Measurements from ENCODE around the gene GSN. TPM values are rescaled to one million over a fixed set of nuclear protein-coding genes. Genes with fewer than 3 reads are reported as not detected.
A peak's percentile ranks its signal among the peaks of the same experiment; 100 is the strongest.

The GSN gene
- total RNA-seq, 2 donors from 2014 or later: 404 to 854 TPM

DNA sequence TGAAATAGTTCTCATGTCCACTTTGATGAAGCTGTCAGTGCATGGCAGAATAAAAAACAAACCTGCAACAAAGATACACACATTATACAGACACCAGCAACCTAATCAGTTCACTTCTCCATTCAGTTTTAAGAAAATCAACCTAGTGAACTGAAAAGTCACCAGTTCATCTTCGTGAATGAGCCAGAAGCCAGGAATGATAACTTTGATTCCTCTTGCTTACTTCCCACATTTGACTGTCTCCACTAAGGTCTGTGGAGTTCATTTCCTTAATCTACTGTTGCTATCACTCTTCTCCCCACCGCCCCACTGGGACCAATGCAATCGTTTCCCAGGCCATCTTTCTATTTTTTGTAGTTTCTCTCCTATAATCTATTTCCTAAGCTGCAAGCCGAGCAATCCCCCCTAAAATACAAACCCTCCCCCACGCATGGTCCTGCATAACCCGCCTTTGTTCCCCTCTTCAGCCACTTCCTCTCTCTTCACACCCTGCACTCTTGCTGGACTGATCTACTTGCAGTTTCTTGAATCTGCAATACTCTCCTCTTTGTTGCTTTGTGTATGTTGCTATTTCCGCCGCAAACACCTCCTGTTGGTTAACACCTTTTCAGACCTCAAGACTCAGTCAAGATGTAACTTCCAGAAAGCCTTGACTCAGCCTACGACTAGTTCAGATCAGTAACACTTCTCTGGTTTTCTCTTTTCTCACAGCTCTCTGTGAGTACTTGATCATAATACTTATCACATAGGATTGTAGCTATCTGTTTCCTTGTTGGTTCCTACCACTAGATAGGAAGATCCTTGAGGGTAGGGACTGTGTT, 85.5 kb downstream of the GSN start:
- DNase-seq (no peak), ATAC-seq (peak; percentile 9)
- intact Hi-C loops (cut with DNase I, micrococcal nuclease): no loop called here

DNA sequence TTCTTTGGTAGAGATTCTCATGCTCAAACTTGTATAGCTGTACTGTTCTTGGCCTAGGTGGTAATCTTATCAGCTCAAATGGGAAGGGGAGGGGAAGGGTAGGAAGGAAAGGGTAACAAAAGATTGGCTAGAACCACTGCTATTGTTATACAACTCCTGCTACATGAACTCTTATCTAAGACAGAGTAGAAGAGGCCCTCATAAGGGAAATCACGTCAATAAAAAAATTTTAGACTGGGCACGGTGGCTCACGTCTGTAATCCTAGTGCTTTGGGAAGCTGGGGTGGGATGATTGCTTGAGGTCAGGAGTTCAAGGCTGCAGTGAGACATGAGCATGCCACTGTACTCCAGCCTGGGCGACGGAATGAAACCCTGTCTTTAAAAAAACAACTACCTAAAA, 86.2 kb downstream of the GSN start:
- peak; percentile 65 for ATAC-seq
- DNase-seq: peak in 1 of 2 donors; percentile 19

DNA sequence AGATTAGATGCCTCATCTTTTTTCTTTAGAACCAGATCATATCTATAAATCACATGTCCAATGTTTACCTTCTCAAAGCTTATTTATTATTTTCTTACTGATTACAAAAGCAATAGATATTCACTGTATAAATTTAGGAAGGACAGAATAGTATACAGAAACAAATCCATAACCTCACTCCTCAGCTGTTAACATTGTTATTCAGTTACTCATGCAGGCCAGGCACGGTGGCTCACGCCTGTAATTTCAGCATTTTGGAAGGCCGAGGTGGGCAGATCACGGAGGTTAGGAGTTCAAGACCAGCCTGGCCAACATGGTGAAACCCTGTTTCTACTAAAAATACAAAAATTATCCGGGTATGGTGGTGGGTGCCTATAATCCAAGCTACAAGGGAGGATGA, 86.8 kb downstream of the GSN start:
- ATAC-seq (no peak), DNase-seq (no peak)
- intact Hi-C loops (cut with DNase I, micrococcal nuclease): no loop called here

More for the DNA sequence above, 86.2 kb downstream of the GSN start:
- intact Hi-C loops (cut with DNase I, micrococcal nuclease): no loop called here

DNA sequence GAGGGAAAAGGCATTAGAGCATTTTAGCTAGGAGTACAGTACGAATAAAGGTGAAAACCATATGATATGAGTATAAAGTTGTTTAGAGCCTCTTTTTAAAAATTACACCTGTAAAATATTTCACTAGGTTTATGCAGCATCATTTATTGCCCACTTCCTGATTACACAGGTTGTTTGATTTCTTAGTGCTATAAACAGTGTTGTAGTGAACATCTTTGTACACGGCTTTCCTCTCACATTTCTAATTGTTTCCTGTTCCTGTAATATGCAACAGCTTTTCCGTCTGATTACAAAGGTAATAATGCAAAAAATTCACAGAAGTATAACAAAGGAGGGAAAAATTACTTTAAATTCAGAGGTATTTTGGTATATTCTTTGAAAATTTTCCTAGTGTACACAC, 89.0 kb downstream of the GSN start:
- intact Hi-C loops (cut with DNase I, micrococcal nuclease): no loop called here
- ATAC-seq: peak; percentile 76
- DNase-seq: no peak

DNA sequence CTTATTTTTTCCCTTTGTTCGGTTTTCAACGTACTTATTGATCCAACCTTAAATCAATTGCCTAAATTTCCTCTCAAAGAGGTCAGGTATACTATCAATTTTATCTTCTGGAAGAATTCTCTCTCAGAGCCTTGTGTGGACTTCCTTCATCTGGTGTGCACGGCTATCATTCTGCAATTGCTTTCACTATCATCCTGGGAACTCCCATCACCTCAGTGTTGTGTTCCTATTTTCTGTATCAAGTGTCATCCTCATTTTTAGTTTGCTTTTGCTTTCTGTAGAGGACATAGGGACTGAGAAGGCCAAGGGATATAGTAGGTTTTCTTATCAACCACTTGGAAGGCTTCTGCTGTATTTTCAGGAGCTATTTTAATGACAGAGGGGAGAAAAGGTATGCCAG, 90.8 kb downstream of the GSN start:
- no peak for DNase-seq
- intact Hi-C loops (cut with DNase I, micrococcal nuclease): no loop called here

DNA sequence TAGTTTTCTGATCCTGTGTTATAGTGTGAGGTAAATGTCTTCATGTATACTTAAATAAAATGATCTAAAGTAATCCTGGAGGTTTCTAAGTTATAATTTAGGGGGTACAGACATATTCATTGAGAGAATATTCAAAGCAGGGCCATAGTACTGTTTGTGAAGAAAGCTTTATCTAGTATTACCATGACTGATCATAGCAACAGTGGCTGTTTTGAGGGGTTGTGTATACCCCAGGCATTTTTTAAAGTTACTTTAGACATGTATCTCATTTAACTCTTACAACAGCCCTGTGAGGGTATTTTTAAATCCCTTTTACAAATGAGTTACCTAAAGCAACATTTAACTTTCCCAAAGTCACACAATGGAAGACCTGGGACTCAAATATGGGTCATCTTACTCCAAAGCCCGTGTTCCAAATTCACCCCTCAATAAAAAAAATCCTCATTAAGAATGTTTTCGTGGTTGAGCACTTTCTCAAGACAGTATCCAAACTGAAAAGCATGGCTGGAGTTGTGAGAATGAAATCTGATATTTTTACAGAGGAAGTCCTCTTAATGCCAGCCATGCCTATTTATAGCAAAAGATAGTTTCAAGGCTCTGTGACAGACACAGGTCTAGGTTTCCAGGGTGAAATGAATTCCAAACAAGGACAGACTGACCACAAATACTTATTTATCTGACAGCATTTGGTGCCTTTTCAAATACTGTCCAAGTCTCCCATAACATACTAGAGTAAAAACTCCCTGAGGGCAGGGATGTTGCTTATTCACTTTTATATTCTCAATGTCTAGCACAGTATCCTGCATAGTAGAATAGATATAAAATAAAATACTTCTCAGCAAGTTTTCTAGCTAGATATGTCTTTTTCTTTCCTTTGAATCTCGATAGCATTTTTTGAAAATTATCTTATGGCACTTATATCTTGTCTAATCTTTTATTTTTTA, 91.7 kb downstream of the GSN start:
- DNase-seq (no peak), ATAC-seq (no peak)
- intact Hi-C loops (cut with DNase I, micrococcal nuclease): no loop called here

More for the DNA sequence above, 90.8 kb downstream of the GSN start:
- peak; percentile 31 for ATAC-seq

DNA sequence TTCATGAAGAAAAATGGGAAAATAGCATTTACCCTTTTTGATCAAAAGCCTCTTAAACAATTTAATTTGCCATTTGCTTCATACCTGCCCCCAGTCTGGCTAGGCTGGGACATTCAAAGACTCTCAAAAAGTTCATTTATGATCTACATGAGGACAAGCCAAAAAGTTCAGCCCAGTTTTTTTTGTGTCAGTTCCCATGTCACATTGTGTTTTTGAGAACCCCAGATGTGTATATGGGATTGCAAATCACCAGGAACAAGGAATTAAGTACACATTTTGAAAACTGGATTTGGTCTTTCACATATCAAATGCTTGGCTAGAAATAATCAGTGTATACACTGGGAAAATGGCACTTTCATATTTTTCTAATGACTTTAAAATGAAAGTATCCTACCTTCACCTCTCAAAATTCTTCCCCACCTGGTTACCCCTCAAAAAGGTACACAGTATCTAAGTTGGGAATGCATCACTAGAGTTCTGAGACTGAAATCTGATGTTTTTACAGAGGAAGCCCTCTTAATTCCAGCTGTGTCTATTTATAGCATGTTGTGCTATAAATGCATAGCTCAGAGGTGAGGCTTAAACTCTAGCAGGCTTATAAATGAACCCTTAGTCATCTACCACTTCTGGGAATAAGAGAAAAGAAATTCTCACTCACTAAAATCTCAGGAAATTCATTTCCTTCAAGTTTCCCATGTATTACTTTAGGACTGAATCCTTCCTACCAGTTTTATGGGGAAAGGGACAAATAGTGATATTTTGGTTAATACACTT, 92.8 kb downstream of the GSN start:
- no peak for ATAC-seq
- no peak for DNase-seq
- intact Hi-C loops (cut with DNase I, micrococcal nuclease): no loop called here

DNA sequence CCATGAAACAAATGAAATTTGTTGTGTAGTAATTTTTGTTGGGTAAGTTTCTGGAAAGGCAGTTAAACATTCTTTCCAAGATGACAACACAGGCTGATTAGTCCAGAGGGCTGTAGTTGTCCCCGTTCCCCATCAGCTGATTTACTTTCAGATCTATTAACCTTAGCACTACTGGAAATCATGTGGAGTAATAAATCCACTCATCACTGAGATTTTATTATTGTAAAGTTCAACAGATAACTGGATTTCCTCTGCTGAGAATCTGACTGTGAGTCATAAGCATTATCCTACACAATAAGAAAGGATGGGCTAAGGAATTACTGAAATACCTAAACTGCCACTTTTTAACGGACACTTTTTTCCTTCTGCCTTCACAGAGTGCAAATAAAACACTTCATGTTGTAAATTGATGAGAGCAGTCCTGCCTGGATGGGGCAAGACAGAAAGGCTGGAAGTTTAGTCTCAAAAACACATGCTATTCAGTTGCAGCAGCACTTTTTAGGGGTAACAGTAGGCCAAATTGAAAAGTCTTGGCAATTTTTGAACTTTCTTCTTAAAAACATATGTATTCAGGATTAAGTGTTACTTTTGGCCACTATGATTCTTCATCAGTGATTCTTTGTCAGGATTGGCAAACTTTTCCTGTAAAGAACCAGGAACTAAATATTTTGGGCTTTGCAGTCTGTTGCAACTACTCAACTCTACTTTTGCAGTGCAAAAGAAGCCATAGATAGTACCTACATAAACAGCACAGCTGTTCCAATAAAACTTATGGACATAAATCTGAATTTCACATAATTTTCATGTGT, 95.1 kb downstream of the GSN start:
- ATAC-seq: peak; percentile 84
- intact Hi-C loops (cut with DNase I, micrococcal nuclease): no loop called here
- no peak for DNase-seq

DNA sequence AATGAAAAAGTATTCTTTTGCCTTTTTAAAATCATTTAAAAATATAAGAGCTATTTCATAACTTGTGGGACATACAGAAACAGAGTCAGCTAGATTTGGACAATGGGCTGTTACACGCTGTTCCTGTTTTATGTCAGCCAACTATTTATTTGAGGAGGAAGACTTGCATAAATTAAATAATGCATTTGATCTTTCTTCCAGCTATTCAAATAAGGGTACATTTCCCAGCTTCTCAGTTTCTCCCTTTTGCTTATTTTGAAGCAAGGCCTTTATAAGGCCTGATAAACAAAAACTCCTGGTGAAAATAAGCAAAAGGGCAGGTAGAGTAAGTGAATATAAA, 95.6 kb downstream of the GSN start:
- intact Hi-C loops (cut with DNase I, micrococcal nuclease): no loop called here
- ATAC-seq: no peak
- no peak for DNase-seq

DNA sequence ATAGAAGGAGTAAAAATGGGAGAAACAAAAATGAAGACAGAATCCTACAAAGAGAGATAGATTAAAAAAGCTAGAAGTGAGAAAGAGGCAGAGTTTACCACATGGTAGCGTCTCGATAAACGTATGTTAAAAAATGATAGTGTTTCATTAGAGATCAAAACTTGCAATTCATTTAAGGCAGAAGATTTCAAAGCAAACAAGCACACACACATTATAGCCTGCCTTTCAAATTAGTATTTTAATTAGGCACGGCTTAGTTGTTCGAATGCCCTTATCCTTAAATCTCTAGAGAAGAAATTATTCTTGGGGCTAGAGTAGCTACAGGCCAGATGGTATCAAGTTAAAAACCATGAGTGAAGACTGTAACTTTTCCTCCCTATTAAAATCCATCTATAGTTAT, 96.1 kb downstream of the GSN start:
- ATAC-seq (no peak), DNase-seq (no peak)
- intact Hi-C loops (cut with DNase I, micrococcal nuclease): no loop called here

DNA sequence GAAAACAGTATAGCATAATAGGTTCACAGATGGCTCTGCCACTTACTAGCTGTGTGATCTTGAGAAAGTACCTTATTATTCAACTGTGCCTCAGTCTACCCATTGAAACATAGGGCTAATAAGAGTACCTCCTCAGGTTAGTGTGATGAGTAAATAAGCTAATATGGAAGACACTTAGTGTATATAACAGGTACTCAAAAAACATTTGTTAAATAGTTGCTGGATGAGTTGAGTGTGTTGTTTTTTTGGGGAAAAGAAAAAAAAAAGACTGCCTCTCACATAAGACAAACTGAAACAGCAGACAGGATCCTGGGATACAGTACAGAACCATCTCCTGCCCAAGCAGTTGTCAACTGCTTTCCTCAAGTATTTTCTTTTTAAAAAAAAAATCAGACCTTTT, 96.9 kb downstream of the GSN start:
- intact Hi-C loops (cut with DNase I, micrococcal nuclease): no loop called here
- no peak for ATAC-seq
- no peak for DNase-seq

DNA sequence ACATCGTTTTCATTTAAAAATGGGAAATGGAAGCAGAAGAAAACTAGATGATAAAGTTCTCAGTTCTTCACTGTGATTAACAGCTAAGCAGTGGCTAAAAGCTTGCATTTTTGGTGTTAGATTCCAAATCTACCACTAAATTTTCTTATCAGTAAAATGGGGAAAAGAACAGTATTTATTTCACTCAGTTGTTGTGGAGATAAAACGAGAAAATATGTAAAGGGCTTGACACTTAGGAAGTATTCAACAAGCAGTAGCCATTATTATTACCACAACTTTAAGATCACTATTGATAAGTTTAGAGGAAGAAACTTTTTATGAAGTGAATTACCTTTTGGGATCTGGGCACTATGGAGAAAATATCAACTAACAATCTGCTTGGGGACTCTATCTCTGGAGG, 97.6 kb downstream of the GSN start:
- intact Hi-C loops (cut with DNase I, micrococcal nuclease): no loop called here
- DNase-seq: no peak
- no peak for ATAC-seq

DNA sequence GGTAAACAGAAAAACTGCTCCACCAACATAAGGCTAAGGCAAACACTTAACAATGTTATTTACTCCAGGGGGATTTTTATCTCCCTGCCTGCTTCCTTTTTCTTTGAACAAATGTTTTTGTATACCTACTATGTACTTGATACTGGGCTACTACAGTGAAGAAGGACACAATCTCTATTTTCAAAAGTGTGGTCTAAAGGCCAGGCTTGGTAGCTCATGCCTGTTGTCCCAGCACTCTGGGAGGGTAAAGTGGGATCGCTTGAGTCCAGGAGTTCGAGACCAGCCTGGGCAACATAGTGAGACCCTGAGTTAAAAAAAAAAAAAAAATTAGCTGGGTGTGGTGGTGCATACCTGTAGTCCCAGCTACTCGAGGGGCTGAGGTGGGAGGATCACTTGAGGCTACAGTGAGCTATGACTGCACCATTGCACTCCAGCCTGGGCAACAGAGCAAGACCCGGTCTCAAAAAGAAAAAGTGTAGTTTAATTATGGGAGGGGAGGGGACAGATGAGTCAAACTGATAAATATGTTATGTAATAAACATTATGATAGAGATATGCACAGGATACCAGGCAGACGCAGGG, 98.7 kb downstream of the GSN start:
- intact Hi-C loops (cut with DNase I, micrococcal nuclease): no loop called here
- DNase-seq: no peak
- no peak for ATAC-seq

DNA sequence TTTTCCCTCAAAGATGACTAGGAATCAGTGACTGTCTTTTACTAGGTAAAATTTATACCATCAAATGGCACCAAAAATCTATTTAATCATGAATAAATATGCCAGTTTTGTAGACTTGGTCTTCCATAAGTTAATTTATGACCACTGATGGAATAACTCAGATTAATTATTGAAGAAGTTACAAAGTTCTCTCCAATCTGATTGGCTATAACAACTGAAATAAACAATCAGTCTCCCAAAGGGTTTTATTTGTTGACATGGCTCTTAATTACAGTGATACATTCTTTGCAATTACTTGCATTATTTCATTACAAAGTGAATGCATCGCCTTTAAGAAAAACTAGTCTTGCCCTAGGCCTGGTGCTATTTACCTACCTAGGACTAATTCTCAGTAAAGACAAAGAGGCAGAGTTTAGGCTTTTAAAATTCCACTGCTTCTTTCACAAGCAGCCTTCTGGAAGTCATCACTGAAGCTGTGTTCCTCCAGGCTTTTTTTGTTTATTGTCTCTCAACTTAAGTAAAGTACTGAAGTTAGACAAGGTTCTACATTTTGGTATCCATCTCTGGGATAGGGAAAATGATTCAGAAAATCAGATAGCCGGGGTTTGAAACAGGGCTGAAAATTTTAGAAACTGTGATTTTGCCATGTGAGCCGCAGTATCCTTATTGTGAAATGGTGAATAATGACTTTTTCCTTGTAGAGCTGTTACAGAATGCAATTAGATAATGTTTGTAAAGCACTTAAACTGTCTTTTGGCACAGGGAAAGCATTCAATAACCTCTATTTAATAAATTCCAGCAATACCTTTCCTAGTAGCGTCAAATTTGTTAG, 99.6 kb downstream of the GSN start:
- DNase-seq (no peak), ATAC-seq (no peak)
- intact Hi-C loops (cut with DNase I, micrococcal nuclease): no loop called here

DNA sequence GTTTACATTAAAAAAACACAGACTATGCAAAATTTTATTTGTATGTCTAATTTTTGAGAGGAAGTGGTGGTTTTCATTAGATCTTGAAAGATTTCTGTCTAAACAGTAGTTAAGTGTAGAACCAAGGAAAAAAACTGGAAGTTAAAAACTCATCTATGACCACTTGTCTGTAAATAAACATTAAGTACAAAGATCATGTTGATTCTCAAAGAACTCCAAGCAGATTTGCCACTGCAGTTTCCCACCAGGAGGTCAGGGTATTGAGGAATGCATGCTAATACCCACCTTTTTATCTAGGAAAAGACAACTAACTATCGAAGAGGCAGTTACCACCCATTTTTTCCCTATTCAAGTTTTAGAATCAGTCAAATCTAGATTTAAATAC, 100.2 kb downstream of the GSN start:
- ATAC-seq (no peak), DNase-seq (no peak)
- intact Hi-C loops (cut with DNase I, micrococcal nuclease): no loop called here

DNA sequence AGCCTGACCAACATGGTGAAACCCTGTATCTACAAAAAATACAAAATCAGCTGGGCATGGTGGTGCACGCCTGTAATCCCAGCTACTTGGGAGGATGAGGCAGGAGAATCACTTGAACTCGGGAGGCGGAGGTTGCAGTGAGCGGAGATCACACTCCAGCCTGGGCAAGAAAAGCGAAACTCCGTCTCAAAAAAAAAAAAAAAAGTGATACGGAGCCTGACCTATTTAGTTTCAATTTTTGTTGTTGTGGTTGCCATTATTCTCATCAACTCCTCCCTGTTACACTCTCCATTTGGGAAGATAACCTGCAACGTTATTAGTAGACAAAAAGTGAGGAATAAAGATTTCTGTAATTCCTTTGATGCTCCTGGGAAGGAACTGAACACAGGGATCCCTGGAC, 100.8 kb downstream of the GSN start:
- ATAC-seq: no peak
- intact Hi-C loops (cut with DNase I, micrococcal nuclease): no loop called here

DNA sequence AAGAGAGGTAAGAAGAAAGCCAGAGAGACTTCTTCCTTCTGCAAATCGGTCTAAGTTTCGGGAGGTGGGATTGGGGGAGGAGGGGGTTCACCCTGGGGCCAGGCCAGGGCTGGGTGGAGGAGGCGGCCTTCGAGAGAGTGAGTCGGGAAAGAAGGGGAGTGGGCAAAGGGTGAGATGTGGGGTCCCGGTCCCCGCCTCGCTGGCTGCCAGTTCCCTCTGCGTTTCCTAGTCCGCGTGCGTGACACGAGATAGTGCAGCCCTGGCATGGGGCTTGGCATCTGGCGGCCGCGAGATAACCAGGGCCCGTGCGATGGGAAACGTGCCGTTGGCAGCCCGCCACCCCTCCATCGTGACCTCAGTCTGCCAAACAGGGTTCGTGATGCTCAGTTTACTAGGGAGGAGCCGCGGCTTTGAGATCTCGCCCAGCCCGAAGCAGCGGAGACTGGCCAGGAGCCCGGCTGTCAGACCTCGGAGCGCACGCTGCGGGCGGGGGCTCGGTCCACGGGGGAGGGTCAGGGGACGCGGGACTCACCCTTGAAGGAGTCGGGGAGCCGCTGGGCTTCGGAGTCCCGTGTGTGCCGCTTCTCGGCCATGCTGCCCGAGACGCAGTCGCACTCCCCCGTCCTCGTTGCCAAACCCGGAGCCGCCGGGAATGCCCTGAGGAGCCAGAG, 101.8 kb downstream of the GSN start, which contains the start of gene STOM:
Gene STOM (minus strand): TSS at position 656 of the 671 bp plus-strand sequence. CDS start 63 bp downstream, at position 593.
- intact Hi-C loops (cut with DNase I, micrococcal nuclease): loop anchor here in 1 of 2 donors (10.0 kb wide), 1 partner anchor 45 kb away; no protein-coding TSS in a partner anchor
- peak; percentile 81 to 84 for DNase-seq
- ATAC-seq: peak; percentile 61

More for the DNA sequence above, 100.8 kb downstream of the GSN start:
- no peak for DNase-seq
